Uterus (tissue), 2 donors: ENCODE results near the gene KLF17.

ENCODE experiments used
- POLR2A ChIP-seq, 2 donors: fragments of 450-650 bp; IDR thresholded peaks; one replicate each; pipeline ENCODE4 v1.6.1; 2016; ENCODE audit warnings: antibody characterized with exemption in 2 of 2, mild to moderate bottlenecking in 1 of 2, moderate library complexity in 1 of 2
- TF ChIP-seq, protein P1 (sequence below), 4 experiments: fragments of 200-600 bp in 2 of 4; fragments of 450-650 bp in 2 of 4; sonication (generic) in 2 of 4; IDR thresholded peaks; one replicate each; pipeline ENCODE4 v1.5.1; 2016 to 2019; ENCODE audit warnings: antibody characterized with exemption in 4 of 4, mild to moderate bottlenecking in 2 of 4, moderate library complexity in 1 of 4

DNA sequence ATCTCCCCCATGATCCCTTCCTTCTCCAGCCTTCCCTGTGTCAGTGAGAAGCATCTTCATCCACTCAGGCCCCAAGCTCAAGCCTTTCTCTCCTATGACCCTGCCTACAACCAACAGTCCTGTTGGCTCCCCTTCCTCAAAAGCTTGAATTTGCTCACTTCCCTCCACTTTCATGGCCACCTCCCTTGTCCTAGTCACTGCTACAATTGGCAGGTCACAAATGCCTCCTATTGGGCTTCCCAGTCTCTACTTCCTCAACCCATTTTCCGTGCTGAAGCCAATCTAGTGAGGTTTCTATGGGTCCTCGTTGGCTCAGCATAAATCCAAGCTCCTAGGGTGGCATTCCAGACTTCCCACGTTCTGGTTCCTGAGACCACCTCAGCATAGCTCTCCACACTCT, 47.2 kb upstream of the KLF17 start:
- TF ChIP-seq, protein P1, sequence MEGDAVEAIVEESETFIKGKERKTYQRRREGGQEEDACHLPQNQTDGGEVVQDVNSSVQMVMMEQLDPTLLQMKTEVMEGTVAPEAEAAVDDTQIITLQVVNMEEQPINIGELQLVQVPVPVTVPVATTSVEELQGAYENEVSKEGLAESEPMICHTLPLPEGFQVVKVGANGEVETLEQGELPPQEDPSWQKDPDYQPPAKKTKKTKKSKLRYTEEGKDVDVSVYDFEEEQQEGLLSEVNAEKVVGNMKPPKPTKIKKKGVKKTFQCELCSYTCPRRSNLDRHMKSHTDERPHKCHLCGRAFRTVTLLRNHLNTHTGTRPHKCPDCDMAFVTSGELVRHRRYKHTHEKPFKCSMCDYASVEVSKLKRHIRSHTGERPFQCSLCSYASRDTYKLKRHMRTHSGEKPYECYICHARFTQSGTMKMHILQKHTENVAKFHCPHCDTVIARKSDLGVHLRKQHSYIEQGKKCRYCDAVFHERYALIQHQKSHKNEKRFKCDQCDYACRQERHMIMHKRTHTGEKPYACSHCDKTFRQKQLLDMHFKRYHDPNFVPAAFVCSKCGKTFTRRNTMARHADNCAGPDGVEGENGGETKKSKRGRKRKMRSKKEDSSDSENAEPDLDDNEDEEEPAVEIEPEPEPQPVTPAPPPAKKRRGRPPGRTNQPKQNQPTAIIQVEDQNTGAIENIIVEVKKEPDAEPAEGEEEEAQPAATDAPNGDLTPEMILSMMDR (IDR thresholded peaks at IDR 0.05), result no peak
- TF ChIP-seq POLR2A (IDR thresholded peaks at IDR 0.05), result no peak
